Osteocyte (in vitro differentiated cells): Measurements from ENCODE around the gene ANO4. TPM values are rescaled to one million over a fixed set of nuclear protein-coding genes. Genes with fewer than 3 reads are reported as not detected.
"Not testable (repeated sequence)": the region's sequence is repeated elsewhere in the genome, so short reads cannot be mapped to it uniquely, and the experiment has no call there.

ENCODE experiments used
- DNase-seq: peaks from one replicate; pipeline ENCODE4 v3.0.0; 2021; ENCODE audit warnings: mixed read lengths; ENCODE audit not compliant: unreplicated experiment; ENCODE audit errors: extremely low spot score
- H3K27ac Mint-ChIP-seq: one replicate; pipeline ENCODE4 v1.8.0; 2021; ENCODE audit warnings: mild to moderate bottlenecking, mixed read lengths; ENCODE audit not compliant: unreplicated experiment
- H3K27me3 Mint-ChIP-seq: one replicate; pipeline ENCODE4 v1.8.0; 2021; ENCODE audit warnings: mixed read lengths; ENCODE audit not compliant: unreplicated experiment
- H3K36me3 Mint-ChIP-seq: one replicate; pipeline ENCODE4 v1.8.0; 2021; ENCODE audit warnings: mixed read lengths; ENCODE audit not compliant: unreplicated experiment
- H3K4me1 Mint-ChIP-seq: one replicate; pipeline ENCODE4 v1.8.0; 2021; ENCODE audit warnings: mixed read lengths; ENCODE audit not compliant: unreplicated experiment
- H3K4me3 Mint-ChIP-seq: one replicate; pipeline ENCODE4 v1.8.0; 2021; ENCODE audit warnings: mild to moderate bottlenecking, moderate library complexity, mixed read lengths; ENCODE audit not compliant: unreplicated experiment
- H3K9me3 Mint-ChIP-seq: one replicate; pipeline ENCODE4 v1.8.0; 2021; ENCODE audit warnings: mixed read lengths; ENCODE audit not compliant: unreplicated experiment
- CTCF ChIP-seq: fragments of 200-600 bp; sonication (generic); IDR thresholded peaks from 2 replicates; pipeline ENCODE4 v1.5.0; 2021; ENCODE audit warnings: antibody characterized with exemption, mild to moderate bottlenecking, moderate library complexity
- total RNA-seq: library from RNA; stranded (reverse); gene quantifications from 2 replicates; pipeline ENCODE4 v1.2.1, GENCODE V29; 2021

ANO4 gene
- total RNA-seq, 1 donor from 2014 or later: 0.48 TPM

GRCh38 chr12:100926669-100927248, 132.2 kb downstream of the ANO4 start:
- TF ChIP-seq CTCF: peak; percentile 19
- H3K9me3 Mint-ChIP-seq: no peaks in the 10 kb centered on the region
- no peaks in the 10 kb centered on the region for H3K27me3 Mint-ChIP-seq
- H3K4me1 Mint-ChIP-seq: no peaks in the 10 kb centered on the region
- no peak overlapping the region for H3K4me3 Mint-ChIP-seq
- DNase-seq: no peak
- no peaks in the 10 kb centered on the region for H3K36me3 Mint-ChIP-seq
- H3K27ac Mint-ChIP-seq: no peak overlapping the region

GRCh38 chr12:100927826-100928225, 133.2 kb downstream of the ANO4 start:
- Mint-ChIP-seq H3K9me3 (no peaks in the 10 kb centered on the region), H3K27ac (no peak overlapping the region), H3K27me3 (no peaks in the 10 kb centered on the region), H3K4me1 (no peaks in the 10 kb centered on the region), H3K36me3 (no peaks in the 10 kb centered on the region), H3K4me3 (no peak overlapping the region)
- no peak for DNase-seq
- TF ChIP-seq CTCF: no peak

GRCh38 chr12:100932571-100932970, 138.0 kb downstream of the ANO4 start:
- Mint-ChIP-seq H3K27me3 (no peaks in the 10 kb centered on the region), H3K4me1 (no peaks in the 10 kb centered on the region), H3K4me3 (no peak overlapping the region), H3K27ac (no peak overlapping the region), H3K36me3 (no peaks in the 10 kb centered on the region), H3K9me3 (no peaks in the 10 kb centered on the region)
- TF ChIP-seq CTCF: no peak
- DNase-seq: no peak

GRCh38 chr12:100933531-100933930, 139.0 kb downstream of the ANO4 start:
- H3K27me3 Mint-ChIP-seq, H3K4me1 Mint-ChIP-seq, H3K9me3 Mint-ChIP-seq, H3K36me3 Mint-ChIP-seq, H3K4me3 Mint-ChIP-seq, H3K27ac Mint-ChIP-seq, DNase-seq: not testable (repeated sequence)

GRCh38 chr12:100935929-100936328, 141.4 kb downstream of the ANO4 start:
- Mint-ChIP-seq H3K27ac (no peak overlapping the region), H3K4me3 (no peak overlapping the region), H3K36me3 (no peaks in the 10 kb centered on the region), H3K27me3 (no peaks in the 10 kb centered on the region), H3K4me1 (no peaks in the 10 kb centered on the region), H3K9me3 (no peaks in the 10 kb centered on the region)
- TF ChIP-seq CTCF: no peak
- DNase-seq: no peak

- TF ChIP-seq CTCF: no peak
- Mint-ChIP-seq H3K27ac (no peak overlapping the region), H3K4me3 (no peak overlapping the region), H3K9me3 (no peaks in the 10 kb centered on the region), H3K4me1 (no peaks in the 10 kb centered on the region), H3K27me3 (no peaks in the 10 kb centered on the region), H3K36me3 (no peaks in the 10 kb centered on the region)
- no peak for DNase-seq
These were observed 142.1 kb downstream of the ANO4 start for GRCh38 chr12:100936661-100937060.
